Raji (cell line): ENCODE data around the gene MIR17HG.

Source experiments
- POLR2A ChIP-seq: IDR thresholded peaks from 2 replicates; pipeline ENCODE4 v1.6.1; 2011; ENCODE audit warnings: low read depth, low read length, control low read depth; ENCODE audit not compliant: insufficient read depth

MIR17HG gene

GRCh38 chr13:91356919-91357612 lies 9.6 kb downstream of the MIR17HG start:
- no peak for TF ChIP-seq POLR2A

DNA sequence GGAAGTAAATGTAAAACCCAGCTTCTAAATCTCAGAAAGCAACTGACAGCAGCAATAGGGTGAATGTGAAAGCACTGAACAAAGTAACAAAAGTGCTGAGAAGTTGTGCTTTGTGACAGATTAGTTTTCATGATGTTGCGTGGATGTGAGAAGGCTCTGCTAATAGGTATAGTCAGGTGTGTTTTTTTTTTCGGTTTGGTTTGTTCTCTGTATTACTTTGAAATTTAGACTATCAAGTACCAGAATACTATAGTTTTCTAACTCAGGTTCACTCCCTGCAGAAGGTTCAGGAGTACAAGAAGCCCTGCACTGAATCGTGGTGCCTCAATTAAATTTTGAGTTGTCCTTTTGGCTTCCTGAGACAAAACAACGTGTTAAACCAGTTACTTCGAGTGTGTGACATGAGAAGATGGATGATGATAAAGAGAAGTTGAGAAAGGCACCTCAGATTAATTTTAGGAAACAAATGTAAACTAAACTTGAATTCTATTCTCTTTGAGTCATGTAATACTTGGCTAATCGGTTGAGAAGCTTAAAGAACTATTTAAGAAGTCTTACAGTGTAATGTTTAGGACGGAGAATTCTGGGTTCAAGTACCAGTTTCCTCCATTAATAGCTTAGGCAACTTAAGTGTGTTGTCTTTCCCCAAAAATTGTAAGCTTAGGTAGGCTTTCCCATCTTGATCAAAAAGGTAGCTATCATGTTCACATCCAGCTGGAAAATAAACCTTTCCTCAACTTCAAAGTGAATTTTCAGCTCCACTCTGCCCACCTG lies 10.3 kb downstream of the MIR17HG start:
- TF ChIP-seq POLR2A, result peak; percentile 12; the same call in 1 of the 2 replicates

- no peak for TF ChIP-seq POLR2A
These were observed 10.9 kb downstream of the MIR17HG start for GRCh38 chr13:91358387-91358782.

DNA sequence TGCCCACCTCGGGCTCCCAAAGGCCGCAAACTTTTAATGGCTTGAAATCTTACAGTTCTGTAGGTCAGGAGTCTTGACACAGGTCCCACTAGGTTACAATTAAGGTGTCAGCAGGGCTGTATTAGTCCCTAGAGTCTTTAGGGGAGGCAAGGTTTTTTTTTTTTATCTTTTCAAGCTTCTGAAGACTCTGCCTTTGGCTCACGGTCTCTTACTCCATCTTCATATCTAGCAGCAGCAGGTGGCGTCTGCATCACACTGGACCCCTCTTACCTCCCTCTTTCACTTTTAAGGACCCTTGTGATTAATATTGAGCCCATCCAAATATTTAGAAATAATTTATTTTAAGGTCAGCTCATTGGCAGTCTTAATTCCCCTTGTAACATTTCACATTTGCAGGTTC lies 11.6 kb downstream of the MIR17HG start:
- TF ChIP-seq POLR2A, result no peak

DNA sequence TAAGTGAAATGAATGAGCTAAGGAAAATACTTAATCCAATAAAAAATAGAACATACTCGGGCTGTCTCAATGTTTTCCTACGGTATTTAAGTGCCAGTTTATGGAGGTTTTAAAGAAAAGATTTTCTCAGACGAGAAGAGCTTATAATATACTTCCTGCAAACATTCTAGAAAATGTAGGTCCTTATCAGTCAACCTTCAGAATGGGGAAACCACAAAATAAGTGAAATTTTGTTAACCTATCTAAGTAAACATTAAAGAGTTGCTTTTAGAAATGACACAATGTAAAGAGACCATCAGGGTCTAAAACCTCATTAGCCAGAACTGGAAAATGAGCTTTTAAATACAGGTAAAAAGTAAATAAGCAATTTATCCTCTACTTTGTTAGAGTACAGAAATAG lies 12.1 kb downstream of the MIR17HG start:
- no peak for TF ChIP-seq POLR2A

DNA sequence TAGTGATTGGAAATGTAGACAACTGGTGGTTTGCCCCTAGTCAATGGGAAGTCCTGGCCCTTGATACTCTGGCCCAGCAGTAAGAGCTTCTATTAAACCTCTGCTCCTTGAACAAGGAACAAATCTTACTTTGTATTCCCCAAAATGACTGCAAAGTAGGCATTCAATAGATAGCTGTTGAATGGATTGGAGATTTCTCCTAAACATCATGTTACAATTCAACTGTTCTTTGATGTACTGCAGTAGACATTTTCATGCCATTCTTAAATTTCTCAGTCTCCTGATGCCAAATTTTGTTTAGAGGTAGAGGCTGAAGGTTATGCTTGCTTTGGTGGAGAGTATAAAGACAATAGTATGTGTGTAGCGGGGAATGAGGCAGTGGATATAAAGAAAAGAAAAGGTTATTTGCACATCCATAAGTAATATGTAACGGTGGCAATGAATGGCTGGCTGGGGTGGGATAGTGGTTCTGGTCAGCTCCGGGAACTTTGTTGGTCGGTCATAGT lies 12.8 kb downstream of the MIR17HG start:
- no peak for TF ChIP-seq POLR2A

DNA sequence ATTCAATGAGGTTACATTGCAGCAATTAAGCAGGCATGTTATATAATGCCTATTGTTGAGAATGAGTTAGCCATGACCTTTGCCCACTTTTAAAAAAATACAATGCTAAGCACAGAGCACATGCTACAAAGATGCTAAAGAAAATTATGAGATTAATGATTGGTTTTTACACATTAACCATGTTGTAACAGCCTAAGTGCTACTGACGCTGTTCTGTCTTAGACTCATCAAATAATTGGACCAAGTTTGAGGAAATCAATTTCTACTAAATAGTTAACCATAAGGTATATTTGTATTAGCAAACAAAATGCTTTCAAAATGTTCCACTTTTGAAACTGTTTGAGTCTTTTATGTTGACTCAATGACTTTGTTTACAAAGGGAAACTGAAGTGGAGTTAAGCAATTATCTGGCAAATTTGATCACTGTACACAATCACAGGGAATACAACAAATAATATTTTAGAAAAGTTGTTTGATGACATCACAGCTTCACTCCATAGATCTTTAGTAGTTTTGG lies 14.3 kb downstream of the MIR17HG start:
- no peak for TF ChIP-seq POLR2A

DNA sequence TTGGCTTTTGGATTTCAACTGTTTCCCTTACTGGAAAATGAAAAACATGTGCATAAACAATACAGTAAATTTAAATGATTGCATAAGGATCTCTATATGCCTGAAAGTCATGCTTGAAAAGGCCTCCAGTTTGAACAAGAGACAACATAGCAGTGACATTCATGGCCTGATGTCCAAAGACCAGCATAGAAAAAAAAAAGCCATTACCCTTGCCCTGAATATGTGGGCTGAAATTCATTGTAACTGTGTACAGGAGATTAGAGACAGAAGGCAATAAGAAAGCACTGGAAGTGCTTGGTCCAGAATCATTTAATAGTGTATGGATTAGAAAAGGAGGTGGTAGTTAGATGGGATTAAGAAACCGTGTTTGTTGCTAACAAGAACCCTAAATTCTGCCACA lies 15.4 kb downstream of the MIR17HG start:
- no peak for TF ChIP-seq POLR2A

- no peak for TF ChIP-seq POLR2A
These were observed 20.6 kb downstream of the MIR17HG start for GRCh38 chr13:91368101-91368500.

GRCh38 chr13:91368676-91369440 lies 21.4 kb downstream of the MIR17HG start:
- TF ChIP-seq POLR2A, result no peak

GRCh38 chr13:91369441-91369831 lies 21.9 kb downstream of the MIR17HG start:
- no peak for TF ChIP-seq POLR2A

DNA sequence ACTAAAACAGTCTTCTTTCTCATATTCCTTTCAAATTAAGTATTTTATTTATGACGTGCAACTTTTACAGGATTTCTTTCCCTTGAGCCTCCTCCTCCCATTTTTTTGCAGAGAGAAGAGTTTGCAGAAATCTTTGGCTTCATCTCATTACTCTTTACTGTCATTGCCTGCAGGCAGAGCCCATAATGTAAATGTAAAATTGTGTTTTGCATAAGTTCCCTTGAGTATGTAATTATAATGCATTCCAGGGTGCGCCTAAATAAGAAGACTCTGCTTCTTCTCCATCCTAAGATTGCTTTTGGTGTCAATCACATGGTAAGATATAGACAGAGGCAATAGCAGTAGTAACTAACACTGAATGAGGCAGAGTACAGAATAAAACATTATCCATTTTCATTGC lies 23.0 kb downstream of the MIR17HG start:
- TF ChIP-seq POLR2A, result no peak

DNA sequence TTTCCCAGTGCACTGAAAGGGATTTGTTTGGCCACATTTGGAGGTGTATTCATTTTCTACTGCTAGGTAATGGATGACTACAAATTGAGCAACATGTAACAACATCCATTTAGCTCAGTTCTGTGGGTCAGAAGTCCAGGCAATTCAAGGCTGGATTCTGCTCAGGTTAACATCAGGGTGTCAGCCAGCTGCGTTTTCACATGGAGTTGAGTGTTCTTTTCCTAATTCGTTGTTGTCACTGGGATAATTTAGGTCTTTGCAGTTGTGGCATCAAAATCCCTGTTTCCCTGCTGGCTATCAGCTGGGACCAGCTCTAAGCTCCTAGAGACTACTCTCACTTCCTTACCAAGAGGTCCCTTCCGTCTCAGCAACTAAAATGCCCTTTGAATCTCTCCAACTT lies 25.4 kb downstream of the MIR17HG start:
- no peak for TF ChIP-seq POLR2A

DNA sequence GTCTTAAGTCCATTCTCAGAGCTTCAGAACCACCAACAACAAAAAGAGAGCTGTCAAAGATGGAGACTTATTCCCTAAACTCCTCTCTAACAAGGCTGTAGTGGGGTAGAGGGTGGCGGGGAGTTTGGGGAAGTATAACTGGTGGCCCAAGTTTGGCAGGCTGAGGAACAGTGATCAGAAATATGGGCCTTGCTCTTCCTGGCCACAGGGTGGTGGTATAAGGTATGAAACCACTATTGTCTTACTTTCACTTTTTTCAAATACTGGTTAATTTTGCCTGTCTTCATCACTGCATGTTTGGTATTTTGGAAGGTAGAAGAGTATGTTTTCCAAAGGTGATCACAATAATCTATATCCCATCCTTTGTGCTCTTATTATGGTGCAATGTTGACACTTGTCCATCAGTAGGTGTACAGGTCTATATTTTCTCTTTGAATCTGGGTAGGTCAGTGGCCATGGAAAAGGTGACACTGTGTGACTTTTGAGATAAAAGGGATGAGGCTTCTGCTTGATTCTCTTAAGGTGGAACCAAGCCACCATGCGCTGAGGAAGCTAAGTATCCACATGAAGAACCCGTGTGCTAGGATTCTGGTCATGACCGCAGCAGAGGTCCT lies 27.7 kb downstream of the MIR17HG start:
- TF ChIP-seq POLR2A, result no peak

GRCh38 chr13:91381371-91381770 lies 33.9 kb downstream of the MIR17HG start:
- TF ChIP-seq POLR2A, result no peak

GRCh38 chr13:91383836-91384235 lies 36.3 kb downstream of the MIR17HG start:
- no peak for TF ChIP-seq POLR2A

GRCh38 chr13:91384896-91385295 lies 37.4 kb downstream of the MIR17HG start:
- no peak for TF ChIP-seq POLR2A
